Measurements from ENCODE around the gene PICK1. TPM values are rescaled to one million over a fixed set of nuclear protein-coding genes. Genes with fewer than 3 reads are reported as not detected.

The PICK1 gene
- total and polyA plus RNA-seq, 2 of the 13 experiments (the other 11 are each of a cell fraction or from before 2014, with no cell fraction given): 19.3 to 25.3 TPM

DNA sequence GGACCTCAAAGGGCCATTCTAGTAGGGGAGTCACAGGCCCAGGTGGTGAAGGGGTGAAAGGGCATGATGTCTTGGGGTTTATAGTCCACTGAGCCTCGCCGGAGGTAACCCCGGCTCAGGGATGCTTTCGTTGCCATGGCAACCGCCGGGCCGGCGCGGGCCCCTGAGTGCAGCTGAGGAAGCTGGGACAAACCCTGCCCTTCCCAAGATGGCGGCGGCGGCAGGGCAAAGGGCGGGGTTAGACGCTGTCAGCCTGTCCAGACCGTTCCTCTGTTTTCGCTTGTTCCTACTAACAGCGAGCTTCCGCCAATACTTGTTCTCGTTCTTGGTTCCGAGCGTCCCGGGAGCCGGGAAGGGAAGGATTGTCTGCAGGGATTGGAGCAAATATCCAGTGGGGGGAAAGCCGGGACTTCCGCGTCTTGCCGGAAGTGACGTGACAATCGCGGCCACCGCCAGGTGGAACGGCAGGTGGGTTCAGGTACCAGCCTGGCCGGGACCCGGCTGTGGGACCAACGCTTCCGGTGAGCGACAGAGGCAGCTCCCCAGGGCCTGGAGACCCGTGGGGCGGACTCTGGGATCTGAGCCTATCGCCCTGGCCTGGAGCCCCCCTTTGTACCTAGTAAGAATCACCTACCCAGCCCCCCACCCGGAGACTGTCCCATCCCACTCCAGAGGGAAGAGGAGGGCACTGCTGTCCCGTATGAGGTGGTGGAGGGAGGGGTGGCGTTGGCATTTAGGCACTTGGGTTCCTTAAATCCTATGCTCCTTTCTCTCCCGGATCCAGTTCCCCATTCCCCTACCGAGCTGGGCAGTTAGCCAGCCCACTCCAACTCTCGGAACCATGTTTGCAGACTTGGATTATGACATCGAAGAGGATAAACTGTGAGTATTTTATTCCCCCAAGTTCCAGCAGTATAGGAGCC lies at the start of gene PICK1 (continued):
- TF ChIP-seq, protein P1, sequence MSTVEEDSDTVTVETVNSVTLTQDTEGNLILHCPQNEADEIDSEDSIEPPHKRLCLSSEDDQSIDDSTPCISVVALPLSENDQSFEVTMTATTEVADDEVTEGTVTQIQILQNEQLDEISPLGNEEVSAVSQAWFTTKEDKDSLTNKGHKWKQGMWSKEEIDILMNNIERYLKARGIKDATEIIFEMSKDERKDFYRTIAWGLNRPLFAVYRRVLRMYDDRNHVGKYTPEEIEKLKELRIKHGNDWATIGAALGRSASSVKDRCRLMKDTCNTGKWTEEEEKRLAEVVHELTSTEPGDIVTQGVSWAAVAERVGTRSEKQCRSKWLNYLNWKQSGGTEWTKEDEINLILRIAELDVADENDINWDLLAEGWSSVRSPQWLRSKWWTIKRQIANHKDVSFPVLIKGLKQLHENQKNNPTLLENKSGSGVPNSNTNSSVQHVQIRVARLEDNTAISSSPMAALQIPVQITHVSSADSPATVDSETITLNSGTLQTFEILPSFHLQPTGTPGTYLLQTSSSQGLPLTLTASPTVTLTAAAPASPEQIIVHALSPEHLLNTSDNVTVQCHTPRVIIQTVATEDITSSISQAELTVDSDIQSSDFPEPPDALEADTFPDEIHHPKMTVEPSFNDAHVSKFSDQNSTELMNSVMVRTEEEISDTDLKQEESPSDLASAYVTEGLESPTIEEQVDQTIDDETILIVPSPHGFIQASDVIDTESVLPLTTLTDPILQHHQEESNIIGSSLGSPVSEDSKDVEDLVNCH (CRISPR knock-in tag; IDR thresholded peaks at IDR 0.05): no peak
- TF ChIP-seq ZBTB20 (CRISPR knock-in tag; IDR thresholded peaks at IDR 0.05; ENCODE audit: borderline replicate concordance, low read depth): peak; percentile 54; the same call in 1 of the 2 replicates
- TF ChIP-seq ZNF879 (CRISPR knock-in tag; IDR thresholded peaks at IDR 0.05): no peak
- TF ChIP-seq ZFX (CRISPR knock-in tag; IDR thresholded peaks at IDR 0.05; ENCODE audit: low read depth): peak; percentile 42
- peak; percentile 93 for TF ChIP-seq CREB1 (IDR thresholded peaks at IDR 0.05)
- TF ChIP-seq CREB1 (CRISPR knock-in tag; IDR thresholded peaks at IDR 0.05): peak; percentile 98
- no peak for TF ChIP-seq ZNF253 (CRISPR knock-in tag; IDR thresholded peaks at IDR 0.05; ENCODE audit: borderline replicate concordance)
- peak; percentile 35; the same call in 1 of the 2 replicates for TF ChIP-seq RFXAP (CRISPR knock-in tag; IDR thresholded peaks at IDR 0.05; ENCODE audit: borderline replicate concordance)
- TF ChIP-seq, protein P2, sequence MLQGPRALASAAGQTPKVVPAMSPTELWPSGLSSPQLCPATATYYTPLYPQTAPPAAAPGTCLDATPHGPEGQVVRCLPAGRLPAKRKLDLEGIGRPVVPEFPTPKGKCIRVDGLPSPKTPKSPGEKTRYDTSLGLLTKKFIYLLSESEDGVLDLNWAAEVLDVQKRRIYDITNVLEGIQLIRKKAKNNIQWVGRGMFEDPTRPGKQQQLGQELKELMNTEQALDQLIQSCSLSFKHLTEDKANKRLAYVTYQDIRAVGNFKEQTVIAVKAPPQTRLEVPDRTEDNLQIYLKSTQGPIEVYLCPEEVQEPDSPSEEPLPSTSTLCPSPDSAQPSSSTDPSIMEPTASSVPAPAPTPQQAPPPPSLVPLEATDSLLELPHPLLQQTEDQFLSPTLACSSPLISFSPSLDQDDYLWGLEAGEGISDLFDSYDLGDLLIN (CRISPR knock-in tag; IDR thresholded peaks at IDR 0.05; ENCODE audit: borderline replicate concordance): 0 out of 2 replicates have a peak, but pooled peaks have one; percentile 51
- TF ChIP-seq, protein P3, sequence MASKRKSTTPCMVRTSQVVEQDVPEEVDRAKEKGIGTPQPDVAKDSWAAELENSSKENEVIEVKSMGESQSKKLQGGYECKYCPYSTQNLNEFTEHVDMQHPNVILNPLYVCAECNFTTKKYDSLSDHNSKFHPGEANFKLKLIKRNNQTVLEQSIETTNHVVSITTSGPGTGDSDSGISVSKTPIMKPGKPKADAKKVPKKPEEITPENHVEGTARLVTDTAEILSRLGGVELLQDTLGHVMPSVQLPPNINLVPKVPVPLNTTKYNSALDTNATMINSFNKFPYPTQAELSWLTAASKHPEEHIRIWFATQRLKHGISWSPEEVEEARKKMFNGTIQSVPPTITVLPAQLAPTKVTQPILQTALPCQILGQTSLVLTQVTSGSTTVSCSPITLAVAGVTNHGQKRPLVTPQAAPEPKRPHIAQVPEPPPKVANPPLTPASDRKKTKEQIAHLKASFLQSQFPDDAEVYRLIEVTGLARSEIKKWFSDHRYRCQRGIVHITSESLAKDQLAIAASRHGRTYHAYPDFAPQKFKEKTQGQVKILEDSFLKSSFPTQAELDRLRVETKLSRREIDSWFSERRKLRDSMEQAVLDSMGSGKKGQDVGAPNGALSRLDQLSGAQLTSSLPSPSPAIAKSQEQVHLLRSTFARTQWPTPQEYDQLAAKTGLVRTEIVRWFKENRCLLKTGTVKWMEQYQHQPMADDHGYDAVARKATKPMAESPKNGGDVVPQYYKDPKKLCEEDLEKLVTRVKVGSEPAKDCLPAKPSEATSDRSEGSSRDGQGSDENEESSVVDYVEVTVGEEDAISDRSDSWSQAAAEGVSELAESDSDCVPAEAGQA (IDR thresholded peaks at IDR 0.05; ENCODE audit: low read depth): peak; percentile 94
- TF ChIP-seq, protein P3 (CRISPR knock-in tag; IDR thresholded peaks at IDR 0.05; ENCODE audit: borderline replicate concordance): no peak
- TF ChIP-seq ZMYM4 (CRISPR knock-in tag; IDR thresholded peaks at IDR 0.05): peak; percentile 54
- TF ChIP-seq, protein P4, sequence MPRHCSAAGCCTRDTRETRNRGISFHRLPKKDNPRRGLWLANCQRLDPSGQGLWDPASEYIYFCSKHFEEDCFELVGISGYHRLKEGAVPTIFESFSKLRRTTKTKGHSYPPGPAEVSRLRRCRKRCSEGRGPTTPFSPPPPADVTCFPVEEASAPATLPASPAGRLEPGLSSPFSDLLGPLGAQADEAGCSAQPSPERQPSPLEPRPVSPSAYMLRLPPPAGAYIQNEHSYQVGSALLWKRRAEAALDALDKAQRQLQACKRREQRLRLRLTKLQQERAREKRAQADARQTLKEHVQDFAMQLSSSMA (CRISPR knock-in tag; IDR thresholded peaks at IDR 0.05): peak; percentile 100
- peak; percentile 78 for TF ChIP-seq PHF21A (CRISPR knock-in tag; IDR thresholded peaks at IDR 0.05)
- no peak for TF ChIP-seq GLI4 (CRISPR knock-in tag; IDR thresholded peaks at IDR 0.05; ENCODE audit: borderline replicate concordance)
- TF ChIP-seq, protein P5, sequence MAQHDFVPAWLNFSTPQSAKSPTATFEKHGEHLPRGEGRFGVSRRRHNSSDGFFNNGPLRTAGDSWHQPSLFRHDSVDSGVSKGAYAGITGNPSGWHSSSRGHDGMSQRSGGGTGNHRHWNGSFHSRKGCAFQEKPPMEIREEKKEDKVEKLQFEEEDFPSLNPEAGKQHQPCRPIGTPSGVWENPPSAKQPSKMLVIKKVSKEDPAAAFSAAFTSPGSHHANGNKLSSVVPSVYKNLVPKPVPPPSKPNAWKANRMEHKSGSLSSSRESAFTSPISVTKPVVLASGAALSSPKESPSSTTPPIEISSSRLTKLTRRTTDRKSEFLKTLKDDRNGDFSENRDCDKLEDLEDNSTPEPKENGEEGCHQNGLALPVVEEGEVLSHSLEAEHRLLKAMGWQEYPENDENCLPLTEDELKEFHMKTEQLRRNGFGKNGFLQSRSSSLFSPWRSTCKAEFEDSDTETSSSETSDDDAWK (CRISPR knock-in tag; IDR thresholded peaks at IDR 0.05): no peak

Measured in HepG2 (cell line).